AG10803 (cell line): ENCODE results near the gene GOLGA6A.
A peak's percentile ranks its signal among the peaks of the same experiment; 100 is the strongest.

ENCODE experiments used
- DNase-seq: peaks from one replicate; pipeline ENCODE4 v3.0.0; 2010; ENCODE audit warnings: low read depth
- H3K4me3 ChIP-seq: 2 replicates; pipeline ENCODE4 v1.5.1; 2011; ENCODE audit warnings: mild to moderate bottlenecking, low read length, control low read depth
- CTCF ChIP-seq: conservative IDR thresholded peaks from 2 replicates; pipeline ENCODE4 v1.5.1; 2011; ENCODE audit warnings: mild to moderate bottlenecking, low read length, control low read depth, inconsistent platforms

Gene GOLGA6A

GRCh38 chr15:74032046-74032445, 50.3 kb downstream of the GOLGA6A start:
- no peak for TF ChIP-seq CTCF
- H3K4me3 ChIP-seq: no peak overlapping the region
- DNase-seq: no peak

GRCh38 chr15:74028646-74029045, 53.7 kb downstream of the GOLGA6A start:
- no peak overlapping the region for H3K4me3 ChIP-seq
- no peak for TF ChIP-seq CTCF
- DNase-seq: no peak

GRCh38 chr15:74027688-74028087, 54.7 kb downstream of the GOLGA6A start:
- no peak for TF ChIP-seq CTCF
- no peak overlapping the region for H3K4me3 ChIP-seq
- no peak for DNase-seq

- TF ChIP-seq CTCF: no peak
- no peak overlapping the region for H3K4me3 ChIP-seq
- peak; percentile 22 for DNase-seq
These were observed 56.9 kb downstream of the GOLGA6A start for GRCh38 chr15:74025436-74025835.

- DNase-seq: no peak
- TF ChIP-seq CTCF: no peak
- no peak overlapping the region for H3K4me3 ChIP-seq
These were observed 57.7 kb downstream of the GOLGA6A start for GRCh38 chr15:74024687-74025086.

GRCh38 chr15:74022706-74023470, 59.5 kb downstream of the GOLGA6A start:
- no peak for TF ChIP-seq CTCF
- DNase-seq: no peak
- H3K4me3 ChIP-seq: no peak overlapping the region
